Measurements from ENCODE around the gene CRIP3. TPM values are rescaled to one million over a fixed set of nuclear protein-coding genes. Genes with fewer than 3 reads are reported as not detected.

The CRIP3 gene
- total RNA-seq, 4 donors from 2014 or later: 2.2 to 3.4 (median 2.6) TPM; not detected in 1

GRCh38 chr6:43257367-43258145, 51.1 kb downstream of the CRIP3 start:
- no peak for DNase-seq (ENCODE audit: low spot score in 2 of 2)
- no peak overlapping the region for H3K27ac ChIP-seq
- H3K27me3 ChIP-seq: peaks cover 39% of the 10 kb centered on the region
- WGBS: 71% methylated on average over 12 of the region's 12 CpGs
- TF ChIP-seq POLR2A (IDR thresholded peaks at IDR 0.05): no peak
- no peaks in the 10 kb centered on the region for H3K9me3 ChIP-seq
- H3K4me1 ChIP-seq: no peaks in the 10 kb centered on the region
- no peaks in the 10 kb centered on the region for H3K36me3 ChIP-seq
- H3K4me3 ChIP-seq: no peak overlapping the region

- no peaks in the 10 kb centered on the region for H3K4me1 ChIP-seq
- no peak for DNase-seq (ENCODE audit: low spot score in 2 of 2)
- TF ChIP-seq POLR2AphosphoS5 (IDR thresholded peaks at IDR 0.05) (no peak), CTCF (IDR thresholded peaks at IDR 0.05) (no peak), POLR2A (IDR thresholded peaks at IDR 0.05) (no peak), EP300 (IDR thresholded peaks at IDR 0.05) (no peak)
- H3K36me3 ChIP-seq: no peaks in the 10 kb centered on the region
- WGBS: 74% methylated on average over 7 of the region's 9 CpGs
- H3K27ac ChIP-seq: no peak overlapping the region
- H3K27me3 ChIP-seq: peaks cover 47% of the 10 kb centered on the region
- no peak overlapping the region for H3K4me3 ChIP-seq
- no peaks in the 10 kb centered on the region for H3K9me3 ChIP-seq
These were observed 51.8 kb downstream of the CRIP3 start for GRCh38 chr6:43256670-43257366.

Other genes with a start within 250 kb of the CRIP3 start
- 10 to 100 TPM; 21.2 to 38.1 (median 25.9) TPM for gene MRPL2, start 249.4 kb downstream of the CRIP3 start, total RNA-seq
- gene KLC4, start 249.2 kb downstream of the CRIP3 start, total RNA-seq: 10 to 100 TPM; 15.0 to 45.9 (median 24.4) TPM
- gene PTK7, start 232.5 kb downstream of the CRIP3 start, total RNA-seq: 10 to 100 TPM; 50.4 to 71.3 (median 66.3) TPM
- gene SRF, start 137.6 kb downstream of the CRIP3 start, total RNA-seq: 10 to 100 TPM; 19.6 to 33.2 (median 28.9) TPM
- 100 to 1,000 TPM in 2 of 4 donors, 10 to 100 TPM in 2; 51.8 to 130 (median 92.4) TPM for gene CUL9, start 126.6 kb downstream of the CRIP3 start, total RNA-seq
- gene DNPH1, start 79.3 kb downstream of the CRIP3 start, total RNA-seq: 10 to 100 TPM; 21.9 to 88.4 (median 74.4) TPM
- not detected for gene TTBK1, start 65.3 kb downstream of the CRIP3 start, total RNA-seq
- not detected for gene SLC22A7, start 10.6 kb downstream of the CRIP3 start, total RNA-seq
- gene ZNF318, start 60.8 kb upstream of the CRIP3 start, total RNA-seq: 10 to 100 TPM; 20.9 to 35.5 (median 24.8) TPM
- gene ABCC10, start 118.7 kb upstream of the CRIP3 start, total RNA-seq: 10 to 100 TPM; 16.1 to 39.1 (median 27.4) TPM
- gene DLK2, start 146.7 kb upstream of the CRIP3 start, total RNA-seq: 10 to 100 TPM; 23.6 to 61.7 (median 32.3) TPM
- gene TJAP1, start 168.7 kb upstream of the CRIP3 start, total RNA-seq: 10 to 100 TPM; 17.8 to 32.4 (median 30.6) TPM
- under 1 TPM in 2 of 4 donors, not detected in 2; 0.34 to 0.42 TPM for gene LRRC73, start 201.5 kb upstream of the CRIP3 start, total RNA-seq
- 100 to 1,000 TPM in 1 of 4 donors, 10 to 100 TPM in 3; 69.8 to 115 (median 84.6) TPM for gene YIPF3, start 208.1 kb upstream of the CRIP3 start, total RNA-seq
- 10 to 100 TPM; 31.1 to 44.7 (median 35.6) TPM for gene POLR1C, start 208.3 kb upstream of the CRIP3 start, total RNA-seq